COR-L47 (cell line): ENCODE measurements around the gene TNFRSF6B.
"Not testable (repeated sequence)": the region's sequence is repeated elsewhere in the genome, so short reads cannot be mapped to it uniquely, and the experiment has no call there.

Source experiments
- DNase-seq: peaks from one replicate; lab custom pipeline; 2025; lab: John Stamatoyannopoulos, UW

TNFRSF6B gene

DNA sequence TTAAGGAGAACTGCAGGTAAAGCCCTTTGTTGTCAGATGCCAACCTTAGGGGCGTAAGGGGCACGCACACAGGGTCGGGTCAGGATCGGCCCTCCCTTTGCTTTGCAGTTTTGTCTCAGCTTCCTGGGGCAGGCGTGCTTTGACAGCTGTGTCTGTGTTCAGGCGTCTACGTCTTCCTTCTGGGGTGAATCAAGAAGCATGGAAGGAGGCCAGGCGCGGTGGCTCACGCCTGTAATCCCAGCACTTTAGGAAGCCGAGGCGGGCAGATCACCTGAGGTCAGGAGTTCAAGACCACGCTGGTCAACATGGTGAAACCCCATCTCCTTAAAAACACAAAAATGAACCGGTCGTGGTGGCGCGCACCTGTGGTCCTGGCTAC lies 12.7 kb downstream of the TNFRSF6B start:
- DNase-seq = no peak

DNA sequence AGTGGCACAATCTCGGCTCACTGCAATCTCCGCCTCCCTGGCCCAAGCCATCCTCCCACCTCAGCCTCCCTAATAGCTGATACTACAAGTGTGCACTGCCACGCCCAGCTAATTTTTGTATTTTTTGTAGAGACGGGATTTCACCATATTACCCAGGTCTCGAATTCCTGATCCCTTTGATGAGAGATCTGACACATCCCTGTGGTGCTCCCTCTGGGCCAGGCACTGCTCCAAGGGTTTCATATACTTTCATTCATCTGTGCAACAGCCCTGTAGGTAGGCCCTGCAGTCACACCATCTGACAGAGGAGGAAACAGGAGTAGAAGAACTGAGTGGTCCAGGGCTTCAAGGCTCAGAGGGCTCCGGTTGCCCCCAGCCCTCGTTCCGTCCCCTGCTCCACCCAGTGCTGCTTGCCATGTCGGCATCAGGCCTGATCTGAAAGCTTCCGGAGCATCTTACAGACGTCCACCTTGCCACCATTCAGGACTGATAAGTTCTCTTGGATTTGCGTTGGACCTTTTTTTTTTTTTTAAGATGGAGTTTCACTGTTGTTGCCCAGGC lies 14.7 kb downstream of the TNFRSF6B start:
- no peak for DNase-seq

DNA sequence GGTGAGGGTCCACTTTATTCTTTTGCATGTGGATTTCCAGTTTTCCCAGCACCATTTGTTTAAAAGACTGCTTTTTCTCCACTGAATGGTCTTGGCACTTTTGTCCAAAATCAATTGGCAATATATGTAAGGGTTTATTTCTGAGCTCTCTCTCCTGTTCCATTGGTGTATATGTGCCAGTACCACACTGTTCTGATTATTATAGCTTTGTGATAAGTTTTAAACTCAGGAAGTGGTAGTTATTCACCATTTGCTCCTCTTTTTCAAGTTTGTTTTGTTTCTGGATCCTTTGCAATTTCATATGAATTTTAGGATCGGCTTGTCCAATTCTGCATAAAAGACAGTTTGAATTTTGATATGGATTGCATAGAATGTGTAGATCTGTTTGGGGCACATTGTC lies 15.7 kb downstream of the TNFRSF6B start:
- no peak for DNase-seq

- DNase-seq = no peak
Observed at GRCh38 chr20:63714858-63715257, 18.4 kb downstream of the TNFRSF6B start.

GRCh38 chr20:63718996-63719395 lies 22.5 kb downstream of the TNFRSF6B start:
- no peak for DNase-seq

GRCh38 chr20:63722967-63723622 lies 26.6 kb downstream of the TNFRSF6B start:
- DNase-seq = not testable (repeated sequence)

DNA sequence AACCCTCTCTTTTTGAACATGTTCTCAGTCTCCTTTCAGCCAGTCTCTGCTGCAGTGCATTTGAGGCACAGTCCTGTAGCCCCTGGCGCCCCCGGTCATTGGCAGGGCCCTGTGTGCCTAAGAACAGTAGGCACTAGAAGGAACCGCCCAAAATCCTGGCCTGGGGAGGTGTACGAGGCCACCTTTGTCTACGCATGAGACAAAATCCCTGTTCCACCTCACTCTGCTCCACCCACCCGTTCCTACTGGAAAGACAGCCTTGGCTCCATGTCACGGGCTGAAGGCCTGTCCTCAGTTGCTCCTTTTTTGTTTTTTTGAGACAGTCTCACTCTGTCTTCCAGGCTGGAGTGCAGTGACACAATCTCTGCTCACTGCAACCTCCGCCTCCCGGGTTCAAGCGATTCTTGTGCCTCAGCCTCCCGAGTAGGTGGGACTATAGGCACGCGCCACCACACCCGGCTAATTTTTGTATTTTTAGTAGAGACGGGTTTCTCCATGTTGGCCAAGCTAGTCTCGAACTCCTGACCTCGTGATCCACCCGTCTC lies 33.8 kb downstream of the TNFRSF6B start:
- DNase-seq = not testable (repeated sequence)

- DNase-seq = no peak
Observed at GRCh38 chr20:63731410-63731809, 35.0 kb downstream of the TNFRSF6B start.

DNA sequence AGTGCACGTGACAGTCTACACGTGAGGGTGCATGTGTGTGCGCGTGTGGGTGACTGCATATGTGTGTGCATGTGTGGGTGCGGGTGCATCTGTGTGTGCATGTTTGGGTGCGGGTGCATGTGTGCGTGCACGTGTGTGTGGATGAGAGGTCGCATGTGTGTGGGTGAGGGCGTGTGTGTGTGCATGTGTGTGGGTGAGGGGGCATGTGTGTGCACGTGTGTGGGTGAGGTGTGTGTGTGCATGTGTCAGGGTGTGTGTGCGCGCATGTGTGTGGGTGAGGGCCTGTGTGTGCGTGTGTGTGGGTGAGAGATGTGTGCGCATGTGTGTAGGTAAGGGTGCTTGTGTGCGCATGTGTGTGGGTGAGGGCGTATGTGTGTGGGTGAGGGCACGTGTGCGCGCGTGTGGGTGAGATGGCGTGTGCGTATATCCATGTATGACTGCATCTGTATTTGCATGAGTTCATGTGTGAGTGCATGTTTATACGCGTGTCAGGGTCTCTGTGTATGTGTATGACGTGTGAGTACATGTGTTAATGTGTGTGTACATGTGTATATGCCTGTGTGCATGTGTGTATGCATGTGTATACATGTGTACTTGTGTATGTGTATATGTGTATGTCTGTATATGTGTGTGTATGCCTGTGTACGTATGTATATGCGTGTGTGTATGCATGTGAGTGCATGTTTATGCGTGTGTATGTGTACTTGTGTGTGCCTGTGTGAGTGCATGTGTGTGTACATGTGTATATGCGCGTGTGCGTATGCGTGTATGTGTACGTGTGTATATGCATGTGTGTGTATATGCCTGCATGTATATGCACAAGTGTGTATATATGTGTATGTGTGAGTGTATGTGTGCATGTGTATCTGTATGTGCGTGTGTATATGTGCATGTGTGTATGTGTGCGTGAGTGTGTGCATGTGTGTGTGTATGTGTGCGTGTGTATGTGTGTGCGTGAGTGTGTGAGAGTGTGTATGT lies 36.0 kb downstream of the TNFRSF6B start:
- DNase-seq = no peak

DNA sequence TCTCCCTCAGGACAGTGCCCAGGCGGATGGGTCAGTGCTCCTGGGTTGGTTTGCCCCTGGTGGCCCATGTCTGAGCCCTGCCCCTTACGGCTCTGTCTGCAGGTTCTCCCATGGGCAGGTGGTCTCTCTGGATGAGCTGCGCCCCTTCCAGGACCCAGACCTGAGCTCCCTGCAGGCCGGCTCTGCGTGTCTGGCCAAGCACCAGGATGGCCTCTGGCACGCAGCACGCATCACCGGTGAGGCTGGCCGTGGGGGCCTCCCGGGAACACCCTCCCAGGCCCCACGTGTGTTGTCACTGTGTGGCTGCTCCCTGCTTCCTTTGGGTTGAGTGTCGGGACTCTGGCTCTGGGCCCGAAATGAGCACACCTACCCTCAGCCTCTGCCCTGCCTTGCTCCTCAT lies 36.7 kb downstream of the TNFRSF6B start:
- DNase-seq = no peak

DNA sequence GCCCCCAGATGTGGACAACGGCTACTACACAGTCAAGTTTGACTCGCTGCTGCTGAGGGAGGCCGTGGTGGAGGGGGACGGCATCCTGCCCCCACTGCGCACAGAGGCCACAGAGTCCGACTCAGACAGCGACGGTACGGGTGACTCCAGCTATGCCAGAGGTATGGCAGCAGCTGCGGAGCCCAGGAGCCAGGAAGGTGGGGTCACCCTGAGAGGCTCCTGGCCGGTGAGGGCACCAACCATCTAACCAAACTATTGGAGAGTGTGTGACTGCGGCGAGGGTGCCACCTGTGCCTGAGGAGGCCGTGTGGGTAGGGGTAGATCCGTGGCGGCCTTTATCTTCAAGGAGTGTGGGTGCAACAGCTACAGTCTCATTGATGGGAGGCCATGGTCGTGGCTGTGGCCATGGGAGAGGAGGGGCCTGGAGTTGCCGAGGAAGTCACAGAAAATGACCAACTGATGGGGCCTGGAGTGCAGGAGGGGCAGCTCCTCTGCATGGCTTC lies 37.2 kb downstream of the TNFRSF6B start:
- DNase-seq = no peak

DNA sequence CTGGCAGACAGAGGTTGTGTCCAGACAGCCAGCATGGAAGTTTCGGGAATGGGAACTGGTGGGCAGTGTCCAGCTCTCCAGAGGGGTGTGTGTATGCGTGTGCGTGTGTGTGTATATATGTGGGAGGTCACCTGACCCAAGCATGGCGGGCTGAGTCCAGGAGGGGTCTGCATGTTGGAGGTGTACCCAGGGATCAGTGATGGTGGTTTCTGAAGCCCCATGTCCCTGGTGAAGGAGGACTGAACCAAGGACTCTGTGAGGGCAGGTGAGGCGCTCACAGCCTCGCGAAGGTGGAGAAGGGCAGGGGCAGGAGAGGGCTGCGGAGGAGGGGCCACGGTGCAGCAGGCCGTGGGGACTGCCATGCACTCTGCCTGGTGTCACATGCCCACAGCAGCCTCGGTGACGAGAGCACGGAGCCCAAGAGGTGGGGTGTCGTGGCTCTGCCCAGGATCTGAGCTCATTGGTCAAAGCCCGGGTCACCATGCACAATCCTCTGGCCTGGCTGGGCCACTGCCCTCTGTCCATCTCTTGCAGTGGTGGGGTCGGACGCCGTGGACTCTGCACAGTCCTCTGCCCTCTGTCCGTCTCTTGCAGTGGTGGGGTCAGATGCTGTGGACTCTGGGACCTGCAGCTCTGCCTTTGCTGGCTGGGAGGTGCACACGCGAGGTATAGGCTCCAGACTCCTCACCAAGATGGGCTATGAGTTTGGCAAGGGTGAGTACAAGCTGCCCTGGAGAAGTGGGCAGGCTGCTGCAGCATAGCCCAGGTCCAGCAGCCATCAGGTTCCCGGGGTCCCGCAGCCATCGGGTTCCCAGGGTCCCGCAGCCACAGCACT lies 37.9 kb downstream of the TNFRSF6B start:
- DNase-seq = no peak

GRCh38 chr20:63734946-63735858 lies 38.8 kb downstream of the TNFRSF6B start:
- DNase-seq = no peak

DNA sequence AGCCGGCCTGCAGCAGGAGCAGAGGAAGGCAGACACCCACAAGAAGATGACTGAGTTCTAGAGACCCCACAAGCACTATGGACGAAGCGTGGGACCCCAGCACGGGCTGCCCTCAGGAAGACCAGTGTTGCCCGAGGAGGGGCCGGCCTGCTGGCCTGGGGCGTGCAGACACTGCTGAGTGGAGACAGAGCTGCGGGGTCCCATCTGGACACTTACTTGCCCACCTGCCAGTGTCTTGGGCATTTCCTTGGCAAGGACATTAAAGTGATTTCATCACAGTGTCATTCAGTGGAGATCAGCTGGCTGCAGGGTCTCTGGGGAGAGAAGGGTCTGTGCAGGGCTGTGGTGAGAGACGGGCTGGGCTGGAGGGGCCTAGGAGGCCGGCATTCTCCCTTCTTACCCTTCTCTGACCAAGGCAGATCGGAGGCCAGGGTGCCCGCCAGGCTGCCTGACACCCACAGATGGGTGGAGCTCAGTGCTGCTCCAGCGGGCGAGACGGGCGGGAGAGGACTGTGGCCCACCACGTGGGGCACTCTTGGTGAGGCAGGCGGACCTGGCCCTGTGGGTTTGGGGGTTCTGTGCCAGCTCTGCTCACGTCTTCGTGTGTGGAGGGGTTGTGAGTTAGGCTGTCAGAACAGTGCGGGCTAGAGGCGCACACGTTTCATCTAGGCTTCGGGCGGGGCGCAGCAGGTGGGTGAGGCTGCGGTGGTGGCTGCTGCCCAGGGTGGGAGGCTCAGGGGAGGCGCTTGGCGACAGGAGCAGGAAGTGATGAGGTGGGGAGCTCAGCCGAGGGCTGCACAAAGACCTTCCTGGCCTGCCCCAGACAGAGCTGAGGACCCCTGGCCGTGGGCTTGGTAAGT lies 39.6 kb downstream of the TNFRSF6B start, which contains the start of gene LIME1:
TSS of gene LIME1 (plus strand) at position 806 of the 860 bp plus-strand sequence. CDS start 886 bp downstream, outside the sequence.
- no peak for DNase-seq

DNA sequence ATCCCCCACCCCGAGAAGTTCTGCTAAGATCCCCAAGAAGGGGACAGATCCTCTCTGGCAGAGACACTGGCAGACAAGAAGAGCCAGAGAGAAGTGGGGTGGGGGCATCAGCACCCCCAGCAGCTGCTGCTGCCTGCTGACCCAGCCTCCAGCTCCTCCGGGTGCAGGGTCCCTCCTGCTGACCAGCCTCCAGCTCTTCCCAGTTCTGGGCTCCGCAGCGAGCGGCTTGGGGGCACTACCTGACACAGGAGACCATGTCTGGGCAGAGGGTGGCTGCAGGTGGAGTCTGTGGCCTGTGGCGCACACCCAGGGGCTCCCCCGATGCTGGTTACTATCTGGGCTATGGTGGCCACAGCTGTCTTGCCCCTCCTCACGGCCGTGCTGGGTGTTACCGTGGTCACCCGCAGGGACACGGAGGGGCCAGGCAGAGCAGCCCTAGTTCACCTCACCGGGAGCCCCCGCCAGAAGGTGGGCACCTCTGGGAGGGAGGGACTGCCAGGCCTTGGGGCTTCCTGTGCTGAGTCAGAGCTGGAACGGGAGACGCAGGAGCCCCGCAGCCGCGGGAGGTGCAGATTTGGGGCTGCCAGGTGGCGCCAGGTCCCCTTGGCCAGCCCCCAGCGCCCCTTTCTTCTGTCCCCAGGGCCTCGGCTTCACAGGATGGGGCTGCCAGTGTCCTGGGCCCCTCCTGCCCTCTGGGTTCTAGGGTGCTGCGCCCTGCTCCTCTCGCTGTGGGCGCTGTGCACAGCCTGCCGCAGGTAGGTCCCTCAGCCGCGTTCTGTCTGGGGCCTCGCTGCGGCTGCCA lies 40.6 kb downstream of the TNFRSF6B start:
- no peak for DNase-seq

DNA sequence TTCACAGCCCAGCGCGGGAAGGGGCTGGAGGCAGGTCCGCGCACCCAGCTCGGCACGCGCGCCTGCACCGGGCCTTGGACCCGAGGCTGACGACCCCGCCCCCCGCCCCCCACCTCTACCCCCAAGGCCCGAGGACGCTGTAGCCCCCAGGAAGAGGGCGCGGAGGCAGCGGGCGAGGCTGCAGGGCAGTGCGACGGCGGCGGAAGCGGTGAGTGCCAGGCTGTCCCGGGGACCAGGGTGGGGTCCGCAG lies 41.2 kb downstream of the TNFRSF6B start:
- DNase-seq = no peak

DNA sequence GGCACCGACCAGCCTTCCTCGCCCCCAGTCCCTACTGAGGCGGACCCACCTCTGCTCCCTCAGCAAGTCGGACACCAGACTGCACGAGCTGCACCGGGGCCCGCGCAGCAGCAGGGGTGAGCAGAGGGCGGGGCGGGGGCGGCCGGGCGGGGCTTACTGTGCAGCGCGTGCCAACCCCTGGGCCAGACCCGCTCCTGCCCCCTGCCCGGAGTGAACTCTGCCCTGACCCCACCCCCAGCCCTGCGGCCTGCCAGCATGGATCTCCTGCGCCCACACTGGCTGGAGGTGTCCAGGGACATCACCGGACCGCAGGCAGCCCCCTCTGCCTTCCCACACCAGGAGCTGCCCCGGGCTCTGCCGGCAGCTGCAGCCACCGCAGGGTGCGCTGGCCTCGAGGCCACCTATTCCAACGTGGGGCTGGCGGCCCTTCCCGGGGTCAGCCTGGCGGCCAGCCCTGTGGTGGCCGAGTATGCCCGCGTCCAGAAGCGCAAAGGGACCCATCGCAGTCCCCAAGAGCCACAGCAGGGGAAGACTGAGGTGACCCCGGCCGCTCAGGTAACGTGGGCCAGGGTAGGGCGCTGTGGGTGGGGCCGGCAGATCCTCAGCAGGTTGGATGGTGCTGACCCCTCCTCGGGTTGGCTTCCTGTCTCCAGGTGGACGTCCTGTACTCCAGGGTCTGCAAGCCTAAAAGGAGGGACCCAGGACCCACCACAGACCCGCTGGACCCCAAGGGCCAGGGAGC lies 41.7 kb downstream of the TNFRSF6B start:
- no peak for DNase-seq

GRCh38 chr20:63738687-63739129 lies 42.3 kb downstream of the TNFRSF6B start:
- DNase-seq = no peak
